CD4-positive, alpha-beta T cell treated with Interleukin-6 for 4 hours (primary cell): ENCODE data around the gene KIF5A.
"Not testable (repeated sequence)": the region's sequence is repeated elsewhere in the genome, so short reads cannot be mapped to it uniquely, and the experiment has no call there.

ENCODE experiments used
- DNase-seq: peaks from one replicate; pipeline ENCODE4 v3.0.0-alpha.2; 2020; ENCODE audit warnings: mixed read lengths

The KIF5A gene

GRCh38 chr12:57609101-57609780 lies 59.4 kb downstream of the KIF5A start:
- no peak for DNase-seq

- no peak for DNase-seq
These were observed 60.1 kb downstream of the KIF5A start for GRCh38 chr12:57609781-57610553.

- DNase-seq = no peak
These were observed 60.8 kb downstream of the KIF5A start for GRCh38 chr12:57610554-57611107.

- DNase-seq = peak; percentile 74
These were observed 61.4 kb downstream of the KIF5A start, which contains the start of gene ARHGEF25 for GRCh38 chr12:57611108-57611826. TSS of gene ARHGEF25 (plus strand) at chr12:57611435. CDS start at chr12:57611895, 460 bp downstream.

- no peak for DNase-seq
These were observed 62.2 kb downstream of the KIF5A start for GRCh38 chr12:57611827-57612710.

- no peak for DNase-seq
These were observed 63.0 kb downstream of the KIF5A start for GRCh38 chr12:57612711-57613426.

GRCh38 chr12:57613427-57614109 lies 63.7 kb downstream of the KIF5A start:
- DNase-seq = no peak

GRCh38 chr12:57614178-57614947 lies 64.5 kb downstream of the KIF5A start:
- DNase-seq = no peak

GRCh38 chr12:57614948-57615500 lies 65.2 kb downstream of the KIF5A start:
- no peak for DNase-seq

- no peak for DNase-seq
These were observed 65.8 kb downstream of the KIF5A start for GRCh38 chr12:57615637-57616036.

- DNase-seq = no peak
These were observed 66.7 kb downstream of the KIF5A start for GRCh38 chr12:57616383-57617101.

GRCh38 chr12:57617942-57618341 lies 68.1 kb downstream of the KIF5A start:
- no peak for DNase-seq

- not testable (repeated sequence) for DNase-seq
These were observed 68.6 kb downstream of the KIF5A start for GRCh38 chr12:57618431-57618830.

GRCh38 chr12:57618966-57619433 lies 69.2 kb downstream of the KIF5A start:
- no peak for DNase-seq

- peak; percentile 42 for DNase-seq
These were observed 69.8 kb downstream of the KIF5A start for GRCh38 chr12:57619434-57620244.

- no peak for DNase-seq
These were observed 70.5 kb downstream of the KIF5A start for GRCh38 chr12:57620245-57620935.

GRCh38 chr12:57620936-57621496 lies 71.2 kb downstream of the KIF5A start:
- peak; percentile 22 for DNase-seq
